ENCODE data around the gene PBRM1. TPM values are rescaled to one million over a fixed set of nuclear protein-coding genes. Genes with fewer than 3 reads are reported as not detected.

PBRM1 gene
- total RNA-seq, 4 donors from 2014 or later: 89.4 to 118 (median 114) TPM

- ATAC-seq (ENCODE audit: low FRiP score) (no peak), DNase-seq (ENCODE audit: low spot score) (no peak)
- TF ChIP-seq CTCF (IDR thresholded peaks at IDR 0.05): no peak
These were observed 152.7 kb downstream of the PBRM1 start for GRCh38 chr3:52532838-52533622.

- DNase-seq (ENCODE audit: low spot score) (no peak), ATAC-seq (ENCODE audit: low FRiP score) (no peak)
- no peak for TF ChIP-seq CTCF (IDR thresholded peaks at IDR 0.05)
These were observed 153.2 kb downstream of the PBRM1 start for GRCh38 chr3:52532517-52532837.

GRCh38 chr3:52531860-52532516 lies 153.7 kb downstream of the PBRM1 start:
- no peak for TF ChIP-seq CTCF (IDR thresholded peaks at IDR 0.05)
- DNase-seq (ENCODE audit: low spot score): no peak
- no peak for ATAC-seq (ENCODE audit: low FRiP score)

GRCh38 chr3:52530918-52531826 lies 154.5 kb downstream of the PBRM1 start:
- ATAC-seq (ENCODE audit: low FRiP score) (no peak), DNase-seq (ENCODE audit: low spot score) (no peak)
- TF ChIP-seq CTCF (IDR thresholded peaks at IDR 0.05): no peak

- ATAC-seq (ENCODE audit: low FRiP score): no peak
- TF ChIP-seq CTCF (IDR thresholded peaks at IDR 0.05): no peak
- no peak for DNase-seq (ENCODE audit: low spot score)
These were observed 156.1 kb downstream of the PBRM1 start for GRCh38 chr3:52529376-52530333.

Measured in omental fat pad (tissue), 4 donors.